DMS 273 treated with DMSO at 0.1 percent for 48 hours (cell line): Measurements from ENCODE around the gene PIH1D1.

ENCODE experiments used
- DNase-seq: peaks from one replicate; lab custom pipeline; 2025; lab: John Stamatoyannopoulos, UW

PIH1D1 gene

GRCh38 chr19:49451430-49452181, at the start of gene PIH1D1:
Gene PIH1D1, minus strand, starts transcription at chr19:49451814. Its CDS starts 240 bp downstream, at chr19:49451574.
- peak; percentile 99 for DNase-seq

- no peak for DNase-seq
These were observed 47.5 kb upstream of the PIH1D1 start for GRCh38 chr19:49499030-49499670.

GRCh38 chr19:49498475-49498874, 46.9 kb upstream of the PIH1D1 start:
- no peak for DNase-seq

GRCh38 chr19:49497789-49498103, 46.1 kb upstream of the PIH1D1 start:
- no peak for DNase-seq

- DNase-seq: no peak
These were observed 45.6 kb upstream of the PIH1D1 start for GRCh38 chr19:49497047-49497788.

- no peak for DNase-seq
These were observed 45.0 kb upstream of the PIH1D1 start for GRCh38 chr19:49496574-49497008.

- peak; percentile 88 for DNase-seq
These were observed 41.2 kb upstream of the PIH1D1 start for GRCh38 chr19:49492573-49493405.

GRCh38 chr19:49491804-49492572, 40.4 kb upstream of the PIH1D1 start:
- peak; percentile 73 for DNase-seq

GRCh38 chr19:49491030-49491803, 39.6 kb upstream of the PIH1D1 start:
- DNase-seq: no peak

GRCh38 chr19:49490287-49491029, 38.8 kb upstream of the PIH1D1 start:
- DNase-seq: no peak

GRCh38 chr19:49489601-49490167, 38.1 kb upstream of the PIH1D1 start:
- DNase-seq: no peak

- DNase-seq: no peak
These were observed 37.4 kb upstream of the PIH1D1 start for GRCh38 chr19:49488863-49489537.

- DNase-seq: no peak
These were observed 36.6 kb upstream of the PIH1D1 start for GRCh38 chr19:49488046-49488862.

GRCh38 chr19:49487277-49488045, 35.8 kb upstream of the PIH1D1 start, which contains the start of gene RPL13A:
Gene RPL13A, plus strand, starts transcription at chr19:49487608. Its CDS starts 22 bp downstream, at chr19:49487630.
- peak; percentile 96 for DNase-seq

- DNase-seq: no peak
These were observed 35.2 kb upstream of the PIH1D1 start for GRCh38 chr19:49486710-49487276.

GRCh38 chr19:49486232-49486631, 34.6 kb upstream of the PIH1D1 start:
- no peak for DNase-seq
